Psoas muscle (tissue), 8 donors: ENCODE data around the gene KCNN3. TPM values are rescaled to one million over a fixed set of nuclear protein-coding genes. Genes with fewer than 3 reads are reported as not detected.

Experiments
- ATAC-seq, 4 donors: fragments of 200-7000 bp; cut with Tn5 transposase; one replicate each; pipeline ENCODE4 v1.9.1; 2020; ENCODE audit warnings: moderate library complexity in 3 of 4, mild to moderate bottlenecking in 2 of 4
- DNase-seq, 2 donors: peaks; one replicate each; pipeline ENCODE4 v3.0.0-alpha.2; 2020
- H3K27ac ChIP-seq: fragments of 200-600 bp; one replicate; pipeline ENCODE4 v1.8.0; 2022
- H3K27me3 ChIP-seq, 3 donors: fragments of 200-600 bp in 1 of 3; one replicate each; pipeline versions ENCODE4 v1.6.1 to v1.8.0; 2013 to 2022; ENCODE audit warnings: low read length in 2 of 3, mild to moderate bottlenecking in 2 of 3, moderate library complexity in 1 of 3; ENCODE audit not compliant: insufficient read depth in 3 of 3
- H3K36me3 ChIP-seq, 2 donors: fragments of 200-600 bp in 1 of 2; one replicate each; pipeline versions ENCODE4 v1.6.1 to v1.8.0; 2013 to 2022; ENCODE audit warnings: low read depth in 1 of 2, mild to moderate bottlenecking in 1 of 2, moderate library complexity in 1 of 2; ENCODE audit not compliant: insufficient read depth in 1 of 2
- H3K4me1 ChIP-seq: fragments of 200-600 bp; one replicate; pipeline ENCODE4 v1.8.0; 2022
- H3K4me3 ChIP-seq: fragments of 200-600 bp; one replicate; pipeline ENCODE4 v1.8.0; 2022; ENCODE audit warnings: mild to moderate bottlenecking
- H3K9me3 ChIP-seq: fragments of 200-600 bp; one replicate; pipeline ENCODE4 v1.8.0; 2022
- WGBS, 3 donors: extraction: QIAGEN DNeasy Blood & Tissue Kit; methylation state at CpG; one replicate each; pipeline versions ENCODE4 v1.1.6 to v1.1.7; 2013; 5-methylcytosine and 5-hydroxymethylcytosine counted together
- intact Hi-C, 2 donors: fragments of 100-400 bp; cut with DNase I; formaldehyde crosslinking; loops; one replicate each; pipeline versions ENCODE4 v1.11.0 to v1.14.2; 2022
- polyA plus RNA-seq, 3 donors: library from polyadenylated mRNA; stranded (reverse); fragments of 200-250 nt; gene quantifications; one replicate each; pipeline ENCODE4 v1.2.3, GENCODE V29; 2013
- total RNA-seq, 4 donors: library from RNA; stranded (reverse); fragmentation: NEBNext Ultra II Directional in 2 of 4; extraction: Animal tissue kit (Norgen Biotek cat#: 25700) in 2 of 4; gene quantifications; one replicate each; pipeline versions ENCODE4 v1.2.1 to v1.2.4, GENCODE V29; 2021 to 2023
- TF ChIP-seq, protein P1 (sequence below): fragments of 200-600 bp; IDR thresholded peaks from one replicate; pipeline ENCODE4 v1.8.0; 2022; ENCODE audit warnings: antibody characterized with exemption
- donor health status: healthy with polysubstance abuse.
- donor health status: DM: no; HTN: no; CAD: no; lungs with moderate emphysema.
- donor health status: Bipolar disorder and iron deficiency.
- donor health status: healthy.
- donor health status: DM: yes; HTN: yes; CAD: no.
- donor health status: DM: no; HTN: no; CAD: no.
- donor health status: DM: no; HTN: no; CAD: no.
- donor health status: DM: yes; HTN: yes; CAD: no.

The KCNN3 gene
- total and polyA plus RNA-seq, 7 donors = 2.5 to 60.9 (median 11.8) TPM

DNA sequence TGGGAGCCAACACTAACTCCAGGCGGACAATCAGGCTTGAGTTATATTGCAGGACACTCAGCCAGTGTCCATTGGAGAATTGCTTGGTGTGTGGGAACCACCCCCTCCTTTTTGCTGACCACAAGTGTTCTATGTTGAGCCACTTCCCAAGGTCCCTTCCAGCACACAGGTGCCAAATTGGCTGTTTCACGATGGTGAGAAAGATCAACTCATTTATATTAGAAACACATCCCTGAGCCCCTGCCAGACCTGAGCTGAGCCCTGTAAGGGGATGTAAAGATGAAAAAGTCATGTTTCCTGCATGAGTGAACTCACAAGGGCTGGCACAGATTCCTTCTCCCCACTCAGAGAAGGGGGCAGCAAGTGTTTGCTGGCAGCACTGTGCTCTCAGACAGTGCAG lies 96.5 kb downstream of the KCNN3 start:
- TF ChIP-seq, protein P1, sequence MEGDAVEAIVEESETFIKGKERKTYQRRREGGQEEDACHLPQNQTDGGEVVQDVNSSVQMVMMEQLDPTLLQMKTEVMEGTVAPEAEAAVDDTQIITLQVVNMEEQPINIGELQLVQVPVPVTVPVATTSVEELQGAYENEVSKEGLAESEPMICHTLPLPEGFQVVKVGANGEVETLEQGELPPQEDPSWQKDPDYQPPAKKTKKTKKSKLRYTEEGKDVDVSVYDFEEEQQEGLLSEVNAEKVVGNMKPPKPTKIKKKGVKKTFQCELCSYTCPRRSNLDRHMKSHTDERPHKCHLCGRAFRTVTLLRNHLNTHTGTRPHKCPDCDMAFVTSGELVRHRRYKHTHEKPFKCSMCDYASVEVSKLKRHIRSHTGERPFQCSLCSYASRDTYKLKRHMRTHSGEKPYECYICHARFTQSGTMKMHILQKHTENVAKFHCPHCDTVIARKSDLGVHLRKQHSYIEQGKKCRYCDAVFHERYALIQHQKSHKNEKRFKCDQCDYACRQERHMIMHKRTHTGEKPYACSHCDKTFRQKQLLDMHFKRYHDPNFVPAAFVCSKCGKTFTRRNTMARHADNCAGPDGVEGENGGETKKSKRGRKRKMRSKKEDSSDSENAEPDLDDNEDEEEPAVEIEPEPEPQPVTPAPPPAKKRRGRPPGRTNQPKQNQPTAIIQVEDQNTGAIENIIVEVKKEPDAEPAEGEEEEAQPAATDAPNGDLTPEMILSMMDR = no peak
- 9 to 36% (median 19%) methylated on average over 2 of the region's 2 CpGs for WGBS, 3 donors
- Histone ChIP-seq H3K9me3 (no peaks in the 10 kb centered on the region), H3K36me3 (peaks cover 0 to 43% of the 10 kb centered on the region in 2 donors), H3K27me3 (no peaks in the 10 kb centered on the region), H3K27ac (no peak overlapping the region), H3K4me1 (no peaks in the 10 kb centered on the region), H3K4me3 (no peak overlapping the region)
- DNase-seq = no peak
- intact Hi-C loops = no loop called here
- peak; percentile 45 to 70 (median 59) for ATAC-seq

DNA sequence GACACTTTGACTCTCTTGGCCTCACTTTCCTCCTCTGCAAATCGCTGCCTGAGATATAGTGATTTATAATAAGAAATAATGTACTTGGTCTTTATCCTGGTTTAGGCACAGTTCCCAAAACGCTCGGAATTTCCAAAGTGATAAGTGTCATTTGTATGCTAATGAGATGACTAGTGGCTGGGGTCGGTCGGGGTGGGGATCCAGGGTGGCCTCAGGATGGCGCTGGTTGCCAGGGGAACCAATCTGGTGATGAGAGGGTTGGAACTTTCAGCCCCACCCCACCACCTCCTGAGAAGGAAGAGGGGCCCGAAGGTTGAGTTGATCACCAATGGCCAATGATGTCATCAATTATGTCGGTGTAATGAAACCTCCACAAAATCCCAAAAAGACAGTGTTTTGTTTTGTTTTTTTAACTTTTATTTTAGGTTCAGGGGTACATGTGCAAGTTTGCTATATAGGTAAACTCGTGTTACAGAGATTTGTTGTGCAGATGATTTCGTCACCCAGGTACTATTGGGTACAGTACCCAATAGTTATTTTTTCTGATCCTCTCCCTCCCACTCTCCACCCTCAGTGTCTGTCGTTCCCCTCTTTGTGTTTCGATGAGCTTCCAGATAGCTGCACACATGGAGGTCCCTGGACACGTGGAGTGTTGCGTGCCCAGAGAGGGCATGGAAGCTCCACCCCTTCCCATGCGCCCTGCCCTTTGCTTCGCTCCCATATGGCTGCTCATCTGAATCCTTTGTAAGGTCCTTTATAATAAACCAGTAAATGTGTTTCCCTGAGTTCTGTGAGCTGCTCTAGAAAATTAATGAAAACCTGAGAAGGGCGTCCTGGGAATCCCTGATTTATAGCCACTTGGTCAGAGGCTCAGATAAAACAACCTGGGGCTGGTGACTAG lies 97.2 kb downstream of the KCNN3 start:
- no peak overlapping the region for H3K27ac ChIP-seq
- peaks cover 0 to 45% of the 10 kb centered on the region in 2 donors for H3K36me3 ChIP-seq
- H3K9me3 ChIP-seq = no peaks in the 10 kb centered on the region
- no peak for DNase-seq
- H3K27me3 ChIP-seq = no peaks in the 10 kb centered on the region
- TF ChIP-seq, protein P1 = no peak
- ATAC-seq = no peak
- no peaks in the 10 kb centered on the region for H3K4me1 ChIP-seq
- WGBS, 3 donors = 64 to 70% (median 66%) methylated on average over 17 of the region's 17 CpGs
- intact Hi-C loops = no loop called here
- no peak overlapping the region for H3K4me3 ChIP-seq

DNA sequence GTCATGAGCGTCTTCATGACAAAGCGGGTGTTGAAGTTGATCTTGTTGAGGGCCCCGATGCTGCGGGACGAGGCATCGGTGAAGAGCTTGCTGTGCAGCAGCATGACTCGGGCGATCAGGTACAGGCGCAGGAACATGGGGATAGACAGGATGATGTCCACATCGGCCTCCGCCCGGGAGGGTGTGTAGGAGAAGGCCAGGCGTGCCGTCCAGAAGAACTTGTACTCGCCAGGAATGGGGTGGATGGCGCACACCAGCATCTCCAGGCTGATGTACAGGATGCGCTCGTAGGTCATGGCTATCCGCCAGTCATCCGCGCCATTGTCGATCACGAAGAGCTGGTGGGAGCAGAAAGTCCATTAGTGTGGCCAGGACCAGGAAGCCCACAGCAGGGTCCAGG lies 98.0 kb downstream of the KCNN3 start:
- H3K27ac ChIP-seq = no peak overlapping the region
- no peaks in the 10 kb centered on the region for H3K27me3 ChIP-seq
- peaks cover 0 to 43% of the 10 kb centered on the region in 2 donors for H3K36me3 ChIP-seq
- DNase-seq = no peak
- no peaks in the 10 kb centered on the region for H3K4me1 ChIP-seq
- intact Hi-C loops = no loop called here
- WGBS, 3 donors = 97 to 98% (median 97%) methylated on average over 23 of the region's 23 CpGs
- no peak overlapping the region for H3K4me3 ChIP-seq
- TF ChIP-seq, protein P1 = no peak
- ATAC-seq = no peak
- no peaks in the 10 kb centered on the region for H3K9me3 ChIP-seq

DNA sequence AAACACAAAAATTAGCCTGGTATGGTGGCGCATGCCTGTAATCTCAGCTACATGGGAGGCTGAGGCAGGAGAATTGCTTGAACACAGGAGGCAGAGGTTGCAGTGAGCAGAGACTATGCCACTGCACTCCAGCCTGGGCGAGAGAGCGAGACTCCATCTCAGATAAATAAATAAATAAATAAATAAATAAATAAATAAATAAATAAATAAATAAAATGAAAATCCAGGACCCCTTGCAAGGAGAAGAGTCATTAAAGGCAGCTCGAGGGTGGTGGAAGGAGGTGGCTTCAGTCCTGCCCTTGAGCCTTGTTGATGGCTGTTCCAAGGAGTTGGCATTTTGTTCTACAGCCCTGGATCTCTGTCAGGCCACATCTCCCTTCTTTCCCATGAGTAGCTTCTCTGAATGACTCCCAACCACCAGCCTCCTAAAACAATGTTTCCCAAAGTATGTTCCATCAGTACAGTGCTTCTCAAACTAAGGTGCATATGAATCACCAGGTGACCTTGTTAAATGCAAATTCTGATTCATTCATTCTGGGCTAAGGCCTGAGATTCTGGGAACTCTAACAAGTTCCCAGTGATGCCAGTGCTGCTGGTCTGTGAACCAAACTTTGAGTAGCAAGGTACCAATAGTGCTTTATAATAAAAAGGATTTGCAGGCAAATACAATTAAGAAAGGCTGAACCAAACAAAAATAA lies 99.0 kb downstream of the KCNN3 start:
- DNase-seq = no peak
- peaks cover 0 to 42% of the 10 kb centered on the region in 2 donors for H3K36me3 ChIP-seq
- no peak overlapping the region for H3K4me3 ChIP-seq
- WGBS, 3 donors = 90 to 99% (median 92%) methylated on average over 4 of the region's 4 CpGs
- TF ChIP-seq, protein P1 = no peak
- intact Hi-C loops = no loop called here
- H3K4me1 ChIP-seq = no peaks in the 10 kb centered on the region
- no peak for ATAC-seq
- H3K27ac ChIP-seq = no peak overlapping the region
- no peaks in the 10 kb centered on the region for H3K9me3 ChIP-seq
- no peaks in the 10 kb centered on the region for H3K27me3 ChIP-seq
